Articular chondrocyte of knee joint (primary cell): Measurements from ENCODE around the gene NTN4. TPM values are rescaled to one million over a fixed set of nuclear protein-coding genes. Genes with fewer than 3 reads are reported as not detected.

Source experiments
- small RNA-seq: library from RNA; depleted of rRNA; stranded (forward); fragments of <200 nt; gene quantifications from one replicate; pipeline ENCODE3, GENCODE V24; 2012
- total RNA-seq: library from RNA; depleted of rRNA; stranded (reverse); fragments of >200 nt; gene quantifications from 2 replicates; pipeline ENCODE4 v1.2.3, GENCODE V29; 2012

NTN4 gene
- total RNA-seq: 116 and 160 TPM in 2 replicates

GRCh38 chr12:95790033-95790916 is at the start of gene NTN4:
TSS of gene NTN4 (minus strand) at chr12:95790764. CDS start at chr12:95790309, 455 bp downstream.

Small RNA genes lying within 50 kb of the gene (small RNA-seq; reads per million reads assigned to genes)
- gene RF00019: not detected
- not detected for gene RNU6-247P

Other genes starting within 250 kb of the NTN4 start
- gene USP44, start 239.3 kb downstream of the NTN4 start, total RNA-seq: 0.22 and 0.78 TPM in 2 replicates
- 9.1 and 12.4 TPM in 2 replicates for gene SNRPF, start 68.2 kb upstream of the NTN4 start, total RNA-seq
- gene CCDC38, start 151.8 kb upstream of the NTN4 start, total RNA-seq: 0.39 and 1.7 TPM in 2 replicates
- gene AMDHD1, start 152.6 kb upstream of the NTN4 start, total RNA-seq: 1.1 and 1.3 TPM in 2 replicates
- gene HAL, start 205.6 kb upstream of the NTN4 start, total RNA-seq: under 0.01 and 0.11 TPM in 2 replicates
- 87.8 and 95.7 TPM in 2 replicates for gene LTA4H, start 244.8 kb upstream of the NTN4 start, total RNA-seq